GM13976 (cell line): ENCODE measurements around the gene SLC22A23.

ENCODE experiments used
- DNase-seq: peaks from one replicate; pipeline ENCODE4 v3.0.0; 2012; ENCODE audit warnings: low spot score
- CTCF ChIP-seq: IDR thresholded peaks from 2 replicates; pipeline ENCODE4 v1.5.1; 2012; ENCODE audit warnings: borderline replicate concordance, mild to moderate bottlenecking; ENCODE audit not compliant: insufficient read depth; ENCODE audit errors: extremely low read depth, missing control alignments, control extremely low read depth
- in situ Hi-C: fragments of 300-500 bp; cut with MboI; formaldehyde crosslinking; loops from one replicate; pipeline ENCODE4 v1.12.0; 2022; ENCODE audit warnings: low sequenced_read_pairs, mixed read lengths, inconsistent platforms; ENCODE audit not compliant: unreplicated experiment

SLC22A23 gene

GRCh38 chr6:3355358-3356055 is 101.3 kb downstream of the SLC22A23 start:
- in situ Hi-C loops = no loop called here
- DNase-seq = no peak

DNA sequence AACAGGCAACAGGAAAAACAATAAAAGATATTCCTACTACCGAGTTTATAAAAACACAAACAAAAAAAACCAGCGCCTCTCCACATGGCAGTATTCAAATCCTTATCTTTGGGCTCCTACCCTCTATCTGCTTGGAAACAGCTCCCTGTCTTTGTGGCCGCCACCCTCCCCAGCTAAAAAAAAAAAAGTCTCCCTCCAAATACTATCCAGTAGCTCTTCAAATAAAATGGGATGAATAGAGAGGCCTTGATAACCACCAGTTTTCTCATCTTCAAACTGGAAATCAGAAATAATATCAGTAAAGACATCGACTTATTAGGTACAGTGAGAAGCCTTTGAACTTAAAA is 101.9 kb downstream of the SLC22A23 start:
- DNase-seq = no peak
- in situ Hi-C loops = no loop called here
- no peak for TF ChIP-seq CTCF

More at GRCh38 chr6:3355358-3356055, 101.3 kb downstream of the SLC22A23 start:
- TF ChIP-seq CTCF = no peak

- no peak for DNase-seq
- in situ Hi-C loops = no loop called here
- TF ChIP-seq CTCF = no peak
Observed at GRCh38 chr6:3353939-3354338, 102.9 kb downstream of the SLC22A23 start.

- in situ Hi-C loops = no loop called here
- no peak for TF ChIP-seq CTCF
Observed at GRCh38 chr6:3353213-3353903, 103.5 kb downstream of the SLC22A23 start.

DNA sequence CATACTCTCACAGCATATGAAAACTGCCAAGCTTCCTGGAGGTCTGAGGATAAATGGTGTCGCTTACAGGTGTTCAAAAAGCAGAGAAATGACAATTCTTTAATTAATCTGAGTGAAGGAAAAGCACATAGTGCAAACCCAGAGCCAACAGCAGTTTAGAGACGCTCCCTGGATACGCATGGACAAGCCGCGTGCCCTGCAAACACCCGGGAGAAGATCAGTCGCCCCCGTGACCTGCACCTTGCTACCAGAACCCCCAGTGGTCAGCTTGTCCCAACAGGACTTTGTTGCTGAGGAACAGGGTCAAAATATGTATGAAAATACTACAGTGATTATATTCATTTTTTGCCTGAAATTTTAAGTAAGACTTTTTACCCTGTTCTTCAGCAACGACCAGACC is 104.2 kb downstream of the SLC22A23 start:
- TF ChIP-seq CTCF = no peak
- DNase-seq = no peak
- in situ Hi-C loops = no loop called here

More at GRCh38 chr6:3353213-3353903, 103.5 kb downstream of the SLC22A23 start:
- no peak for DNase-seq

GRCh38 chr6:3351829-3352524 is 104.9 kb downstream of the SLC22A23 start:
- no peak for TF ChIP-seq CTCF
- in situ Hi-C loops = no loop called here

More at GRCh38 chr6:3351829-3352524, 104.9 kb downstream of the SLC22A23 start:
- no peak for DNase-seq
